WTC11 (cell line): ENCODE measurements around the gene GALNT16. TPM values are rescaled to one million over a fixed set of nuclear protein-coding genes. Genes with fewer than 3 reads are reported as not detected.

Experiments used
- AFF4 ChIP-seq: sonication (generic); formaldehyde crosslinking; IDR thresholded peaks from 2 replicates; pipeline ENCODE4 v1.8.1; 2023; ENCODE audit warnings: mild to moderate bottlenecking, missing genetic modification reagents, borderline replicate concordance
- AR ChIP-seq: fragments of 250-450 bp; sonication (Bioruptor Pico); IDR thresholded peaks from 2 replicates; pipeline ENCODE4 v1.9.0; 2021; ENCODE audit warnings: mild to moderate bottlenecking
- ESRRA ChIP-seq: sonication (generic); formaldehyde crosslinking; IDR thresholded peaks from 2 replicates; pipeline ENCODE4 v1.8.1; 2022; ENCODE audit warnings: mild to moderate bottlenecking, missing genetic modification reagents, borderline replicate concordance
- GTF2I ChIP-seq: fragments of 250-450 bp; sonication (Bioruptor Pico); conservative IDR thresholded peaks from 2 replicates; pipeline ENCODE4 v1.4.0; 2021; ENCODE audit warnings: mild to moderate bottlenecking
- HMGXB4 ChIP-seq: sonication (generic); formaldehyde crosslinking; IDR thresholded peaks from 2 replicates; pipeline ENCODE4 v1.8.1; 2023; ENCODE audit warnings: mild to moderate bottlenecking, moderate library complexity, missing genetic modification reagents
- OVOL2 ChIP-seq: fragments of 250-450 bp; sonication (Bioruptor Pico); IDR thresholded peaks from 2 replicates; pipeline ENCODE4 v1.9.0; 2021; ENCODE audit warnings: mild to moderate bottlenecking, borderline replicate concordance
- RELA ChIP-seq: sonication (generic); formaldehyde crosslinking; IDR thresholded peaks from 2 replicates; pipeline ENCODE4 v1.8.1; 2022; ENCODE audit warnings: missing genetic modification reagents, mild to moderate bottlenecking, borderline replicate concordance
- RORB ChIP-seq: fragments of 250-450 bp; sonication (Bioruptor Pico); IDR thresholded peaks from 2 replicates; pipeline ENCODE4 v1.9.0; 2021; ENCODE audit warnings: mild to moderate bottlenecking
- TEAD4 ChIP-seq: sonication (generic); formaldehyde crosslinking; IDR thresholded peaks from 2 replicates; pipeline ENCODE4 v1.8.0; 2022; ENCODE audit warnings: mild to moderate bottlenecking, missing genetic modification reagents
- total RNA-seq: library from RNA; stranded (reverse); gene quantifications from 3 replicates; pipeline ENCODE4 v1.2.3, GENCODE V29; 2021
- TF ChIP-seq, protein P1 (sequence below): fragments of 250-450 bp; sonication (Bioruptor Pico); IDR thresholded peaks from 2 replicates; pipeline ENCODE4 v1.9.0; 2021; ENCODE audit warnings: mild to moderate bottlenecking, borderline replicate concordance
- TF ChIP-seq, protein P2 (sequence below): sonication (generic); formaldehyde crosslinking; IDR thresholded peaks from 2 replicates; pipeline ENCODE4 v1.8.0; 2022; ENCODE audit warnings: mild to moderate bottlenecking, missing genetic modification reagents
- TF ChIP-seq, protein P3 (sequence below): sonication (generic); formaldehyde crosslinking; IDR thresholded peaks from 2 replicates; pipeline ENCODE4 v1.8.1; 2023; ENCODE audit warnings: mild to moderate bottlenecking, missing genetic modification reagents

GALNT16 gene
- total RNA-seq, 1 experiment from 2014 or later = 4.5 TPM

DNA sequence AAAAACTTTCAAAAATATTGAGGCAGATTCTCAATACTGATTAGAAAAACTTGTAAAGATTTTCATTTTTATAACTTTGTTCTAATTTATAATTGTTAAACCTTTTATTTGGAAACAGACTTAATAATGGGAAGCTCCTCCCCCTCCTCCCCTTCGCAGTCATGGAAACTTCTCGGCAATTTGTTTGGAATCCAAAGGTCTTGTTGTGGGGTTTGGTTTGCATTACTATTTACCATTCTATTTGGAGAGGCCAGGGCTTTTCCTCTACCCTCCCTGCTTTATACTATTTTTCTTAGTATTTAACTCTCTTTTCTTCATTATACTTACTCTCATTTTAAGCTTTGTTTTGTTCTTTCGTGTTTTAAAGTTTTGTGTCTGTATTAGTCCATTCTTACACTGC lies 144.5 kb downstream of the GALNT16 start (continued):
- TF ChIP-seq AFF4 (CRISPR knock-in tag) (no peak), AR (CRISPR knock-in tag) (no peak), RELA (CRISPR knock-in tag) (no peak), HMGXB4 (CRISPR knock-in tag) (no peak), GTF2I (CRISPR knock-in tag) (no peak), ESRRA (CRISPR knock-in tag) (no peak), OVOL2 (CRISPR knock-in tag) (no peak), RORB (no peak), TEAD4 (no peak)
- TF ChIP-seq, protein P1, sequence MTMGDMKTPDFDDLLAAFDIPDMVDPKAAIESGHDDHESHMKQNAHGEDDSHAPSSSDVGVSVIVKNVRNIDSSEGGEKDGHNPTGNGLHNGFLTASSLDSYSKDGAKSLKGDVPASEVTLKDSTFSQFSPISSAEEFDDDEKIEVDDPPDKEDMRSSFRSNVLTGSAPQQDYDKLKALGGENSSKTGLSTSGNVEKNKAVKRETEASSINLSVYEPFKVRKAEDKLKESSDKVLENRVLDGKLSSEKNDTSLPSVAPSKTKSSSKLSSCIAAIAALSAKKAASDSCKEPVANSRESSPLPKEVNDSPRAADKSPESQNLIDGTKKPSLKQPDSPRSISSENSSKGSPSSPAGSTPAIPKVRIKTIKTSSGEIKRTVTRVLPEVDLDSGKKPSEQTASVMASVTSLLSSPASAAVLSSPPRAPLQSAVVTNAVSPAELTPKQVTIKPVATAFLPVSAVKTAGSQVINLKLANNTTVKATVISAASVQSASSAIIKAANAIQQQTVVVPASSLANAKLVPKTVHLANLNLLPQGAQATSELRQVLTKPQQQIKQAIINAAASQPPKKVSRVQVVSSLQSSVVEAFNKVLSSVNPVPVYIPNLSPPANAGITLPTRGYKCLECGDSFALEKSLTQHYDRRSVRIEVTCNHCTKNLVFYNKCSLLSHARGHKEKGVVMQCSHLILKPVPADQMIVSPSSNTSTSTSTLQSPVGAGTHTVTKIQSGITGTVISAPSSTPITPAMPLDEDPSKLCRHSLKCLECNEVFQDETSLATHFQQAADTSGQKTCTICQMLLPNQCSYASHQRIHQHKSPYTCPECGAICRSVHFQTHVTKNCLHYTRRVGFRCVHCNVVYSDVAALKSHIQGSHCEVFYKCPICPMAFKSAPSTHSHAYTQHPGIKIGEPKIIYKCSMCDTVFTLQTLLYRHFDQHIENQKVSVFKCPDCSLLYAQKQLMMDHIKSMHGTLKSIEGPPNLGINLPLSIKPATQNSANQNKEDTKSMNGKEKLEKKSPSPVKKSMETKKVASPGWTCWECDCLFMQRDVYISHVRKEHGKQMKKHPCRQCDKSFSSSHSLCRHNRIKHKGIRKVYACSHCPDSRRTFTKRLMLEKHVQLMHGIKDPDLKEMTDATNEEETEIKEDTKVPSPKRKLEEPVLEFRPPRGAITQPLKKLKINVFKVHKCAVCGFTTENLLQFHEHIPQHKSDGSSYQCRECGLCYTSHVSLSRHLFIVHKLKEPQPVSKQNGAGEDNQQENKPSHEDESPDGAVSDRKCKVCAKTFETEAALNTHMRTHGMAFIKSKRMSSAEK (CRISPR knock-in tag) = no peak
- TF ChIP-seq, protein P2, sequence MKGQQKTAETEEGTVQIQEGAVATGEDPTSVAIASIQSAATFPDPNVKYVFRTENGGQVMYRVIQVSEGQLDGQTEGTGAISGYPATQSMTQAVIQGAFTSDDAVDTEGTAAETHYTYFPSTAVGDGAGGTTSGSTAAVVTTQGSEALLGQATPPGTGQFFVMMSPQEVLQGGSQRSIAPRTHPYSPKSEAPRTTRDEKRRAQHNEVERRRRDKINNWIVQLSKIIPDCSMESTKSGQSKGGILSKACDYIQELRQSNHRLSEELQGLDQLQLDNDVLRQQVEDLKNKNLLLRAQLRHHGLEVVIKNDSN = no peak
- TF ChIP-seq, protein P3, sequence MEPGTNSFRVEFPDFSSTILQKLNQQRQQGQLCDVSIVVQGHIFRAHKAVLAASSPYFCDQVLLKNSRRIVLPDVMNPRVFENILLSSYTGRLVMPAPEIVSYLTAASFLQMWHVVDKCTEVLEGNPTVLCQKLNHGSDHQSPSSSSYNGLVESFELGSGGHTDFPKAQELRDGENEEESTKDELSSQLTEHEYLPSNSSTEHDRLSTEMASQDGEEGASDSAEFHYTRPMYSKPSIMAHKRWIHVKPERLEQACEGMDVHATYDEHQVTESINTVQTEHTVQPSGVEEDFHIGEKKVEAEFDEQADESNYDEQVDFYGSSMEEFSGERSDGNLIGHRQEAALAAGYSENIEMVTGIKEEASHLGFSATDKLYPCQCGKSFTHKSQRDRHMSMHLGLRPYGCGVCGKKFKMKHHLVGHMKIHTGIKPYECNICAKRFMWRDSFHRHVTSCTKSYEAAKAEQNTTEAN (CRISPR knock-in tag) = no peak
